Stomach (tissue), 4 donors: Measurements from ENCODE around the gene TIGD6.

Experiments
- CTCF ChIP-seq, 7 experiments: fragments of 450-650 bp in 4 of 7; fragments of 200-600 bp in 3 of 7; sonication (generic) in 3 of 7; IDR thresholded peaks; one replicate each; pipeline ENCODE4 v1.5.1; 2016 to 2019; ENCODE audit warnings: antibody characterized with exemption in 7 of 7, control low read depth in 2 of 7, mild to moderate bottlenecking in 1 of 7
- POLR2A ChIP-seq, 4 donors: fragments of 450-650 bp; IDR thresholded peaks; one replicate each; pipeline ENCODE4 v1.6.1; 2016; ENCODE audit warnings: antibody characterized with exemption in 4 of 4, control low read depth in 2 of 4, mild to moderate bottlenecking in 1 of 4, moderate library complexity in 1 of 4

GRCh38 chr5:149960272-149961185 lies 39.9 kb downstream of the TIGD6 start, which contains the start of gene SLC26A2:
- peak in 1 of 7 experiments; percentile 12 for TF ChIP-seq CTCF (IDR thresholded peaks at IDR 0.05)
- TF ChIP-seq POLR2A (IDR thresholded peaks at IDR 0.05): peak in 2 of 4 donors; percentile 50 to 80
